AG09309 (cell line): ENCODE data around the gene CYB5R3.
"Not testable (repeated sequence)": the region's sequence is repeated elsewhere in the genome, so short reads cannot be mapped to it uniquely, and the experiment has no call there.

Experiments used
- DNase-seq: peaks from one replicate; pipeline ENCODE4 v3.0.0-alpha.2; 2010; ENCODE audit warnings: low read depth
- H3K4me3 ChIP-seq: 2 replicates; pipeline ENCODE4 v1.5.1; 2011; ENCODE audit warnings: mild to moderate bottlenecking, low read depth, low read length, moderate library complexity; ENCODE audit not compliant: control insufficient read depth

Gene CYB5R3

DNA sequence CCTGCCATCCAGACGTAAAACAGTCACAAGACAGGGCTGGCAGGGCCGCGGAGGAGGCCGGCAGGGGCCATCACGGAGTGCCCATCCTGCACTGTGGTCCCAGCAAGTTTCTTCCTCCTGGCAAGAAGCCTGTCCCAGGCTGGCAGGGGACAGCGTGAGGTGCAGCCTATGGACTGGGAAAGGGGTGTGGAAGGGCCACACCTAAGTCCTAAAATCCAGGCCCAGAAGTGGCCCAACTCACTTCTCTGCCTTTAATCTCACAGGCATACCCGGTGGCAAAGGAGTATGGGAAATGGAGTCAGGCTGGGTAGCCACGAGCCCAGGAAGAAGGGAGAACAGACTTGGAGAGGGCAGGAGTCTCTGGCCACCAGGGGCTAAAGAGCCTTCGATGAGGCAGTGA is 78.6 kb downstream of the CYB5R3 start:
- H3K4me3 ChIP-seq, DNase-seq: not testable (repeated sequence)

GRCh38 chr22:42567950-42568349 is 81.2 kb downstream of the CYB5R3 start:
- H3K4me3 ChIP-seq, DNase-seq: not testable (repeated sequence)
